Hepatocyte (in vitro differentiated cells): ENCODE results near the gene PCDH9. TPM values are rescaled to one million over a fixed set of nuclear protein-coding genes. Genes with fewer than 3 reads are reported as not detected.

Source experiments
- DNase-seq: peaks from one replicate; pipeline ENCODE4 v3.0.0-alpha.2; 2016; ENCODE audit warnings: low spot score
- H2AFZ ChIP-seq: fragments of 200-600 bp; sonication (generic); 2 replicates; pipeline ENCODE4 v1.6.0; 2016; ENCODE audit warnings: antibody characterized with exemption, mild to moderate bottlenecking
- H3K27ac ChIP-seq: fragments of 200-600 bp; sonication (generic); 2 replicates; pipeline ENCODE4 v1.5.1; 2016; ENCODE audit warnings: mild to moderate bottlenecking
- H3K27me3 ChIP-seq: fragments of 200-600 bp; sonication (generic); 2 replicates; pipeline ENCODE4 v1.6.1; 2016
- H3K36me3 ChIP-seq: fragments of 200-600 bp; sonication (generic); replicated peaks from 2 replicates; pipeline ENCODE4 v1.5.1; 2016; ENCODE audit warnings: low read depth; ENCODE audit not compliant: insufficient read depth
- H3K4me1 ChIP-seq: fragments of 200-600 bp; sonication (generic); 2 replicates; pipeline ENCODE4 v1.5.1; 2016; ENCODE audit warnings: mild to moderate bottlenecking, moderate library complexity; ENCODE audit not compliant: insufficient read depth
- H3K4me2 ChIP-seq: fragments of 200-600 bp; sonication (generic); 2 replicates; pipeline ENCODE4 v1.6.0; 2016
- H3K4me3 ChIP-seq: fragments of 200-600 bp; sonication (generic); 2 replicates; pipeline ENCODE4 v1.5.1; 2016; ENCODE audit warnings: mild to moderate bottlenecking
- H3K79me2 ChIP-seq: fragments of 200-600 bp; sonication (generic); 2 replicates; pipeline ENCODE4 v1.6.0; 2017; ENCODE audit warnings: mild to moderate bottlenecking
- H3K9me2 ChIP-seq: fragments of 200-600 bp; sonication (generic); replicated peaks from 2 replicates; pipeline ENCODE4 v1.6.0; 2017; ENCODE audit warnings: mild to moderate bottlenecking; ENCODE audit not compliant: insufficient read depth
- H3K9me3 ChIP-seq: fragments of 200-600 bp; sonication (generic); 2 replicates; pipeline ENCODE4 v1.5.1; 2016; ENCODE audit warnings: low read depth, mild to moderate bottlenecking
- H4K20me1 ChIP-seq: fragments of 200-600 bp; sonication (generic); 2 replicates; pipeline ENCODE4 v1.6.0; 2016; ENCODE audit warnings: mild to moderate bottlenecking; ENCODE audit not compliant: insufficient read depth, poor library complexity, severe bottlenecking
- CTCF ChIP-seq: fragments of 200-600 bp; sonication (generic); IDR thresholded peaks from 2 replicates; pipeline ENCODE4 v1.5.1; 2016; ENCODE audit warnings: antibody characterized with exemption, mild to moderate bottlenecking; ENCODE audit not compliant: poor library complexity
- EZH2 ChIP-seq: fragments of 200-600 bp; sonication (generic); IDR thresholded peaks from 2 replicates; pipeline ENCODE4 v1.6.1; 2016; ENCODE audit warnings: antibody characterized with exemption, mild to moderate bottlenecking, borderline replicate concordance
- EZH2phosphoT487 ChIP-seq: fragments of 200-600 bp; sonication (generic); IDR thresholded peaks from one replicate; pipeline ENCODE4 v1.6.1; 2018; ENCODE audit warnings: antibody characterized with exemption, mild to moderate bottlenecking, low read depth, moderate library complexity; ENCODE audit not compliant: unreplicated experiment, severe bottlenecking
- WGBS: methylation state at CpG from one replicate; pipeline ENCODE4 v1.1.6; 2016; ENCODE audit warnings: low lambda C conversion rate; ENCODE audit errors: missing lambda C conversion rate; 5-methylcytosine and 5-hydroxymethylcytosine counted together
- polyA plus RNA-seq: library from polyadenylated mRNA; unstranded; fragments of >200 nt; fragmentation: Nextera tagmentation; extraction: Ambion mirVana; gene quantifications from 2 replicates; pipeline ENCODE4 v1.2.1, GENCODE V29; 2016
- total RNA-seq: library from RNA; depleted of rRNA; stranded (reverse); fragments of >200 nt; gene quantifications from 2 replicates; pipeline ENCODE4 v1.2.3, GENCODE V29; 2014

The PCDH9 gene
- total and polyA plus RNA-seq, 2 experiments from 2014 or later, result 6.9 to 15.0 TPM

- H3K79me2 ChIP-seq, result no peaks in the 10 kb centered on the region
- no peak for DNase-seq
- H3K9me3 ChIP-seq, result no peaks in the 10 kb centered on the region
- H3K4me2 ChIP-seq, result no peak overlapping the region
- H3K27ac ChIP-seq, result no peak overlapping the region
- no peak overlapping the region for H2AFZ ChIP-seq
- no peaks in the 10 kb centered on the region for H4K20me1 ChIP-seq
- H3K4me1 ChIP-seq, result no peaks in the 10 kb centered on the region
- no peaks in the 10 kb centered on the region for H3K9me2 ChIP-seq
- H3K4me3 ChIP-seq, result no peak overlapping the region
- no peaks in the 10 kb centered on the region for H3K36me3 ChIP-seq
- no peaks in the 10 kb centered on the region for H3K27me3 ChIP-seq
- WGBS, result 89% methylated on average over 6 of the region's 6 CpGs
- TF ChIP-seq CTCF (no peak), EZH2 (no peak), EZH2phosphoT487 (no peak)
Measured at GRCh38 chr13:66847541-66847940, 382.6 kb downstream of the PCDH9 start.

DNA sequence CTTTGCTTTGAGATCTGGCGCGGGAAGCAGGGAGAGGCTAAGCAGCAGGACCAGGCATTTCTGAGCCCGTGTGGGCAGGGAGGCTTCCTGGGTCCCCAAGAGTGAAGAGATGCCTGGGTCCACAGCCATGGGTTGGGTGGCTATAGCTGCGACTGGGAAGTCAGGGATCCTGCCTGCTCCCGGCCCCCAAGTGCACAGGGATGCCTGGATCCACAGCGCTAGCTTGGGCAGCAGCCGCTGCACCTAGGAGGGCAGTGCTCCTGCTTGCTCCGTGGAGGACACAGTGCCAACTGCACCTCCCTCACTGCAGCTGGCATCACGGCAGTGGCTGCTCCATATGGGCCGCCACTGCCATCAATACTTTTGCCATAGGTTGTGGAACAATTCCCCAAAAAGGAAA is 384.7 kb downstream of the PCDH9 start:
- Histone ChIP-seq H2AFZ (no peak overlapping the region), H3K79me2 (no peaks in the 10 kb centered on the region), H3K4me3 (no peak overlapping the region), H3K9me3 (no peaks in the 10 kb centered on the region), H3K4me1 (no peaks in the 10 kb centered on the region), H3K27ac (no peak overlapping the region), H3K9me2 (no peaks in the 10 kb centered on the region), H3K4me2 (no peak overlapping the region), H3K36me3 (no peaks in the 10 kb centered on the region), H4K20me1 (no peaks in the 10 kb centered on the region), H3K27me3 (no peaks in the 10 kb centered on the region)
- no peak for DNase-seq
- no peak for TF ChIP-seq EZH2
- WGBS, result 97% methylated on average over 10 of the region's 10 CpGs

DNA sequence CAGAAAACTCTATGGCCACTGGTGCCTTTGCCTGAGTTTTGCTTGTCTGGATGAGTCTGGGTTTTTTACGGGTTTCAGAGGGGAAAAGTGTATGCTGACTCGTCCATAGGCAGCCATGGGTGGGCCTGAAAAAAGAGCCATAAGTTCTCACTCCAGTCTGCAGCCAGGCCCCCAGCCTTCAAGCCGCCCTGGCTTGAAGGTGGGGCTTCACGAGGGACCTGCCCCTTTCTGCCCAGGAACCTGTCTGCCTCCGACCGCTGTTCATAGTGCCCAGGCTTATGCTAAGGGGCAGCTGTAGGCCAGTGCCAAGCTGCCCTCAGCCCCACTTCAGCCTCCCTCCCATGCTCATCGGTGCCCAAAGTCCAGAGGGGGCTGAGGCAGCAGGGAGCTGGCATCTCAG is 385.2 kb downstream of the PCDH9 start:
- Histone ChIP-seq H3K79me2 (no peaks in the 10 kb centered on the region), H3K36me3 (no peaks in the 10 kb centered on the region), H3K4me1 (no peaks in the 10 kb centered on the region), H3K27me3 (no peaks in the 10 kb centered on the region), H3K9me2 (no peaks in the 10 kb centered on the region), H2AFZ (no peak overlapping the region), H3K9me3 (no peaks in the 10 kb centered on the region), H3K27ac (no peak overlapping the region), H3K4me3 (no peak overlapping the region), H4K20me1 (no peaks in the 10 kb centered on the region), H3K4me2 (no peak overlapping the region)
- no peak for TF ChIP-seq CTCF
- TF ChIP-seq EZH2phosphoT487, result no peak
- TF ChIP-seq EZH2, result no peak
- 92% methylated on average over 7 of the region's 7 CpGs for WGBS
- DNase-seq, result no peak

DNA sequence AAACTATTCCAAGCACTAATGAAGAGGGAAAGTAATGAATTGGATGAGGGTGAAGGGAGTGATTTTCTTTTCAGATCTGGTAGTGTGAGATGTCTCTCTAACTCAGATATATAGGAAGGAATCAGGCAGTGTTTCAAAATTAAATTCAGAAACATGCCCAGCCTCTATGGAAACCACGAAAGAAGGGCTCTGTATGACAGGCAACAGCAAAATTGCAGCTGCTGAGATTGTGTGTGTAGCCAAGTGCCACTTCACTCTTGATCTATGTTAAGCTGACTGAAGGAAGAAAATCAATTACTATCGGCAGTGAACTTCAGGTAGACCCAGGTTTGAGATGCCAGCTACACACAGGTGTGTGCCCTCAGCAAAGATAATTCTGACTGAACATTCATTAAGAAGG is 387.4 kb downstream of the PCDH9 start:
- H3K36me3 ChIP-seq, result no peaks in the 10 kb centered on the region
- no peaks in the 10 kb centered on the region for H3K4me1 ChIP-seq
- TF ChIP-seq CTCF (no peak), EZH2phosphoT487 (no peak), EZH2 (no peak)
- H2AFZ ChIP-seq, result no peak overlapping the region
- no peak overlapping the region for H3K4me3 ChIP-seq
- no peaks in the 10 kb centered on the region for H3K9me2 ChIP-seq
- 87% methylated on average over 2 of the region's 2 CpGs for WGBS
- H3K27me3 ChIP-seq, result no peaks in the 10 kb centered on the region
- no peak overlapping the region for H3K27ac ChIP-seq
- no peak overlapping the region for H3K4me2 ChIP-seq
- no peak for DNase-seq
- H4K20me1 ChIP-seq, result no peaks in the 10 kb centered on the region
- no peaks in the 10 kb centered on the region for H3K79me2 ChIP-seq
- H3K9me3 ChIP-seq, result no peaks in the 10 kb centered on the region
